AG04449 (cell line): Measurements from ENCODE around the gene SLC35A2.

Experiments used
- CTCF ChIA-PET: fragments of 350-600 bp; formaldehyde crosslinking; extraction: SDS; loops from one replicate; lab custom pipeline; 2021; ENCODE audit warnings: antibody characterized with exemption; lab: Yijun Ruan, JAX
- POLR2A ChIA-PET: fragments of 400-600, 350-600 bp; formaldehyde crosslinking; extraction: SDS; loops from one replicate; lab custom pipeline; 2020; ENCODE audit warnings: antibody characterized with exemption, inconsistent platforms; lab: Yijun Ruan, JAX
- DNase-seq: peaks from one replicate; pipeline ENCODE4 v3.0.0-alpha.2; 2010; ENCODE audit warnings: low read depth, low spot score
- H3K4me3 ChIP-seq: 2 replicates; pipeline ENCODE4 v1.5.1; 2011; ENCODE audit warnings: low read depth, mild to moderate bottlenecking, control low read depth, low read length
- CTCF ChIP-seq: IDR thresholded peaks from one replicate; pipeline ENCODE4 v1.5.1; 2011; ENCODE audit warnings: mild to moderate bottlenecking, moderate library complexity, low read length, control low read depth, inconsistent platforms; ENCODE audit not compliant: insufficient read depth; ENCODE audit errors: missing control alignments

The SLC35A2 gene

DNA sequence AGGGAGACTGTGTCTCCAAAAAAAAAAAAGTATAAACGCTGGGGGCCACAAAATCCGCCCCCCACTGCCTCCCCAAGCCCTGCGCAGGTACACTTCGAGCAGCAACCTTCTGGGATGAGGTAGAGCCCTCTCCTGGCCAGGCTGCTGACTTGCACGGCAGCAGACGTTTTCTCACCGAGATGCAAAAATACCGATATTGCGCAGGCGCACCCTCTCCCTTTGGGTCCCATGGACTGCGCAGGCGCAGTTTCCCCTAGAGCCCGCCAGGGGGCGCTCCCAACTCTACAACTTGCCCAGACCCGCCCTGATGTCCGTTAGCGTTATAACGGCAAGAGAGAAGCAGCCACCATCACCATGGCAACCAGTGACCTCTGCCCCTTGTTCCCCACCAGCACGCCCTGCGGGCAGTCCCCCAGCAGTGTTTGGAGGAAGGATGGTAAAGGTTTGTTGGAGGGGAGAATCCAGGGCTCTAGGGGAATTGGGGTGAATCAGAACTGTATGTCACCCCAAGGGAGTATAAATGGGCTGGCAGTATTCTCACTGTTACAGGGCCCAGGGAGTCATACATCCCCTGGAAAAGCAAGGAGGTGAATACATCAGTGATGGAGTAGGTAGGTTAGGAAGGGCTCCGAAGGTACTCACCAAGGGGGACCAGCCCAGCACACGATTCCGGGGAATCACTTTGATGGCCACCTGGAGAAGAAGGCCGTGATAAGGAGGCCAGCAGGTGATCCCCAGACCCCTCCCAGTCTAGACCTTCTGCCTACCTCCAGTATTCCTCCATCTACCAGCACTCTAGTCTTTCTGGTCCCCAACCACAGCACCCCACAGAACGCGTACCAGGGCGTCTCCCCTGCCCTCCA is 5.9 kb upstream of the SLC35A2 start:
- POLR2A ChIA-PET: no interaction called here
- peak; percentile 72 for TF ChIP-seq CTCF
- CTCF ChIA-PET: interaction anchor here (0.8 to 1.7 kb wide), 3 partner anchors 10 to 269 kb away, joined by 3 to 5 read pairs (median 5); no protein-coding TSS in a partner anchor
- peak overlapping the region; percentile 61 for H3K4me3 ChIP-seq
- DNase-seq: peak; percentile 38

GRCh38 chrX:48914593-48915493 is 3.4 kb upstream of the SLC35A2 start:
- ChIA-PET CTCF (interaction anchor here (0.9 kb wide), 1 partner anchor 266 kb away, joined by 3 read pairs; no protein-coding TSS in a partner anchor), POLR2A (interaction anchor here (1.2 kb wide), 1 partner anchor 17 kb away, joined by 4 read pairs; the partner anchor contains the start of genes PQBP1 and TIMM17B)
- no peak overlapping the region for H3K4me3 ChIP-seq
- TF ChIP-seq CTCF: no peak
- DNase-seq: no peak

DNA sequence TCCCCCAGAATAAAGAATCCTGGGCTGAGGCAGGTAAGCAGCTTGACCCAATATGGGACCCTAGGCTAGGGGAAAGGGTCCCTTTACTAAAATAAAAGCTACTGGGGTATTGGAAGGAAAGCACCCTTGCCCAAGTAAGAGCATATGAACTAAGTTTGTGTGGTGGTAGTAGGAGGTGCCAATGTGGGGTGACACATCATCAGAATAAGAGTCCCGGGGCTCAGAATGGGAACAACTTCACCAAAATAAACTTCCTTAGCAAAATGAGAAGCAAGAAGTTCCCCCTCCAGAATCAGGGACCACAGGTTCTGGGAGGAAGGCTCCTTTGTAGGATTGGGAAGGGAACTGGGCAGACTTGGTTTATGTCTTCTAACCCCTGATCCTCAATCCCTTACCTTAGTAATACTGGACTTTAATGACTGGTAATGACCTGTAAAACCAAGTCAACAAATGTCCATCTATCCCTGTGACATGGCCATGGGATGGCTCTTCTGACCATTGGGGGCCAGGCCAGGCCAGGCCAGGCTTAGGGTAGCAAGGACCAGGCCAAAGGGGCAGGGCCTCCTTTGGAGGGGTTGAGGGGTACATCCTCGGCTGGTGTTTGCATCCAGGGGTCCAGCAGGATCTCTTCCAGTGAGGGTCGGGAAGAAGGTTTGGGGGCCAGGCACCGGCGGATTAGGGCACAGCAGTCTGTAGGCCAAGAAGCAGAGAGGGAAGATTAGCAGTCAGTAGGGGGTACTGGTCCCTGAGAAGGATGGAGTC is 2.3 kb upstream of the SLC35A2 start:
- ChIA-PET CTCF (no interaction called here), POLR2A (no interaction called here)
- TF ChIP-seq CTCF: no peak
- no peak for DNase-seq
- H3K4me3 ChIP-seq: no peak overlapping the region

DNA sequence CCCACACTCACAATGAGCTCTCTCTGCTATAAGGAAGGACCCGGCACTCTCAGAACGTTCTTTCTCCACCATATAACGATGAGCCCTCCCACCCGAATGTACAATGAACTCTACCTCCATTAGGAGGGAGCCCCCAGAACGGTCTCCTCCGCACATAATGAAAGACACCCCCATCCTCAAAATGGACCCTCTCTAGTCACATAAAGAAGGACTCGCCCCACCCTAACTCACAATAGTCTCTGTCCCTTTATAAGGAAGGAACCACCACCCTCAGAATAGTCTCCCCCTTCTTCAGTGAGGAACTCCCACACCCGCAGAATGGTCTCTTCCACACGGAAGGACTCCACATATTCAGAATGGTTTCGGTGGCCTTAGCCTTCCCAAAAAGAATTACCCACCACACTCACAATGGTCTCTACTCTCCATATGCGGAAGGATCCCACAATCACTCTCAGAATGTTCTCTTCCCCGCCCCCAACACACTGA is 477 bp downstream of the SLC35A2 start:
- CTCF ChIA-PET: interaction anchor here (1.4 kb wide), 1 partner anchor 262 kb away, joined by 3 read pairs; no protein-coding TSS in a partner anchor
- POLR2A ChIA-PET: interaction anchor here (0.9 to 2.0 kb wide), 2 partner anchors 13 to 131 kb away, joined by 3 to 6 read pairs; partner anchors contain the start of genes PQBP1 and TIMM17B

More for the DNA sequence above, 477 bp downstream of the SLC35A2 start:
- no peak for TF ChIP-seq CTCF
- no peak for DNase-seq
- peak overlapping the region; percentile 79 for H3K4me3 ChIP-seq
